Left ventricle myocardium inferior (tissue), 1 donor: ENCODE measurements around the gene EVC. TPM values are rescaled to one million over a fixed set of nuclear protein-coding genes. Genes with fewer than 3 reads are reported as not detected.
A peak's percentile ranks its signal among the peaks of the same experiment; 100 is the strongest.

Experiments
- DNase-seq: peaks from one replicate; pipeline ENCODE4 v3.0.0-alpha.2; 2020
- H3K27ac ChIP-seq: fragments of 200-600 bp; replicated peaks from 2 replicates; pipeline ENCODE4 v1.8.0; 2021
- H3K27me3 ChIP-seq: fragments of 200-600 bp; 2 replicates; pipeline ENCODE4 v1.8.0; 2021; ENCODE audit warnings: low read depth
- H3K36me3 ChIP-seq: fragments of 200-600 bp; 2 replicates; pipeline ENCODE4 v1.8.0; 2021
- H3K4me1 ChIP-seq: fragments of 200-600 bp; 2 replicates; pipeline ENCODE4 v1.8.0; 2021
- H3K4me3 ChIP-seq: fragments of 200-600 bp; 2 replicates; pipeline ENCODE4 v1.8.0; 2021; ENCODE audit warnings: mild to moderate bottlenecking, moderate library complexity
- H3K9me3 ChIP-seq: fragments of 200-600 bp; replicated peaks from 2 replicates; pipeline ENCODE4 v1.8.0; 2021
- CTCF ChIP-seq: fragments of 200-600 bp; IDR thresholded peaks from 2 replicates; pipeline ENCODE4 v1.8.0; 2021; ENCODE audit warnings: antibody characterized with exemption, mild to moderate bottlenecking, borderline replicate concordance
- intact Hi-C: fragments of 100-400 bp; cut with micrococcal nuclease; formaldehyde crosslinking; loops from one replicate; pipeline ENCODE4 v1.11.0; 2022
- total RNA-seq: library from RNA; stranded (reverse); fragmentation: NEBNext Ultra II Directional; extraction: Animal tissue kit (Norgen Biotek cat#: 25700); gene quantifications from one replicate; pipeline ENCODE4 v1.2.1, GENCODE V29; 2021
- donor health status: DM: no; HTN: yes; CAD: no; lungs with severe emphysema.

EVC gene
- total RNA-seq, 1 donor from 2014 or later, result 5.1 TPM

GRCh38 chr4:5842456-5842855 lies 131.5 kb downstream of the EVC start:
- Histone ChIP-seq H3K27me3 (peaks cover 29% of the 10 kb centered on the region), H3K9me3 (no peaks in the 10 kb centered on the region), H3K4me1 (peaks cover 38% of the 10 kb centered on the region), H3K36me3 (no peaks in the 10 kb centered on the region), H3K27ac (no peak overlapping the region), H3K4me3 (no peak overlapping the region)
- DNase-seq, result no peak
- TF ChIP-seq CTCF, result no peak
- intact Hi-C loops, result no loop called here

GRCh38 chr4:5843573-5844530 lies 132.9 kb downstream of the EVC start:
- peak overlapping the region; percentile 58 for H3K27ac ChIP-seq
- TF ChIP-seq CTCF, result no peak
- no peaks in the 10 kb centered on the region for H3K36me3 ChIP-seq
- intact Hi-C loops, result no loop called here
- H3K4me1 ChIP-seq, result peaks cover 38% of the 10 kb centered on the region
- DNase-seq, result no peak
- H3K9me3 ChIP-seq, result no peaks in the 10 kb centered on the region
- H3K4me3 ChIP-seq, result no peak overlapping the region
- peaks cover 42% of the 10 kb centered on the region for H3K27me3 ChIP-seq

DNA sequence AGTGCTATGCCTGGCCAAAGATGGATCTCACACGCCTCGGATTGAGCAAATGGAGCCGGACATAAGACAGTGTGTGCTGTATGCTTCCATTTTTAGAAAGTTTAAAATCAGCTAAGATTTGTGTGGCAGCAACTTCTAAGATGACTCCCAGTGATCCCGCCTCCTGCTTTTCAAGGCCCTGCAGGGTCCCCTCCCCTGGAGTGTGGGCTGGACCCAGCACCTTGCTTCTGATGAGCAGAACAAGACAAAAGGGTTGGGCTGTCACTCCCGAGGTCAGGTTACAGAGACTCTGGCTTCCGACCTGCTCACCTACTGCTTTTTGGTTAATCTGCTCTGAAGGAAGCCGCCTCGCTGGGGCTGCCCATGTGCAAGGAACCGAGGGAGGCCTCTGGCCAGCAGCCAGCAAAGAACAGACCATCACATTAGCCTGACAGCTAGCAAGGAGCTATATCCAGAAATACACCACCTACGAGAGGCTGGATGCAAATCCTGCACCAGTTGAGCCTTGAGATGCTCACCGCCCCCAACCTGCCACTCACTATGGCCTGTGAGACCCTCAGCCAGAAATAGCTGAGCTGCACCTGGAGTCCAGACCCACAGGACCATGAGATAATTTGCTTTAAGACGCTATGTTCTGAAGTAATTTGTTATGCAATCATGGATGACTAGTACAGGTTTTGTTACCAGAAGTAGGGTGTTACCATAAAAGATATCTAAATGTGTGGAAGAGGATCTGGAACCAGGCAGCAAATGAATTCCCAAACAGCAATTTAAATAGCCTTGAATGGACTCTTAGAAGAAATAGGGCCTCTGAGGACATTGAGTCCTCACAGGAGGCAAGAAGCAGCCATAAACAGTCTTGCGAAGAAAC lies 134.3 kb downstream of the EVC start:
- H3K36me3 ChIP-seq, result no peaks in the 10 kb centered on the region
- H3K27ac ChIP-seq, result peak overlapping the region; percentile 58
- no peak overlapping the region for H3K4me3 ChIP-seq
- H3K4me1 ChIP-seq, result peaks cover 25% of the 10 kb centered on the region
- H3K9me3 ChIP-seq, result no peaks in the 10 kb centered on the region
- intact Hi-C loops, result no loop called here
- H3K27me3 ChIP-seq, result peaks cover 41% of the 10 kb centered on the region
- TF ChIP-seq CTCF, result no peak
- no peak for DNase-seq

- Histone ChIP-seq H3K4me3 (no peak overlapping the region), H3K9me3 (no peaks in the 10 kb centered on the region), H3K4me1 (no peaks in the 10 kb centered on the region), H3K27me3 (peaks cover 46% of the 10 kb centered on the region), H3K36me3 (no peaks in the 10 kb centered on the region), H3K27ac (no peak overlapping the region)
- no peak for DNase-seq
- no peak for TF ChIP-seq CTCF
- intact Hi-C loops, result no loop called here
Measured at GRCh38 chr4:5851637-5852301, 140.8 kb downstream of the EVC start.
